Measurements from ENCODE around the gene TRIP11. TPM values are rescaled to one million over a fixed set of nuclear protein-coding genes. Genes with fewer than 3 reads are reported as not detected.

Gene TRIP11
- total RNA-seq, 1 experiment from 2014 or later = 43.4 TPM

GRCh38 chr14:92010644-92011043, 29.2 kb downstream of the TRIP11 start:
- no TSS peak for BruUV-seq (replicated peaks)
- Histone ChIP-seq H3K27me3 (replicated peaks; ENCODE audit: control insufficient read depth, insufficient read depth, low read length) (no peaks in the 10 kb centered on the region), H3K36me3 (ENCODE audit: control insufficient read depth, insufficient read depth, low read length) (no peaks in the 10 kb centered on the region; the same call in 1 of the 2 replicates), H3K4me3 (ENCODE audit: low read depth, low read length) (no peak overlapping the region), H3K4me1 (no peaks in the 10 kb centered on the region), H3K9me3 (no peaks in the 10 kb centered on the region)
- intact Hi-C loops (cut with micrococcal nuclease; ENCODE audit: unreplicated experiment) = no loop called here
- Mint-ChIP-seq H3K4me1 (ENCODE audit: low read depth, unreplicated experiment) (no peaks in the 10 kb centered on the region), H3K4me3 (ENCODE audit: unreplicated experiment) (no peak overlapping the region), H3K9me3 (ENCODE audit: unreplicated experiment) (no peaks in the 10 kb centered on the region), H3K27ac (ENCODE audit: unreplicated experiment) (no peak overlapping the region), H3K27me3 (ENCODE audit: insufficient read depth, unreplicated experiment) (no peaks in the 10 kb centered on the region), H3K36me3 (ENCODE audit: insufficient read depth, unreplicated experiment) (peaks cover 30% of the 10 kb centered on the region)
- no peak for DNase-seq
- TF ChIP-seq, protein P1, sequence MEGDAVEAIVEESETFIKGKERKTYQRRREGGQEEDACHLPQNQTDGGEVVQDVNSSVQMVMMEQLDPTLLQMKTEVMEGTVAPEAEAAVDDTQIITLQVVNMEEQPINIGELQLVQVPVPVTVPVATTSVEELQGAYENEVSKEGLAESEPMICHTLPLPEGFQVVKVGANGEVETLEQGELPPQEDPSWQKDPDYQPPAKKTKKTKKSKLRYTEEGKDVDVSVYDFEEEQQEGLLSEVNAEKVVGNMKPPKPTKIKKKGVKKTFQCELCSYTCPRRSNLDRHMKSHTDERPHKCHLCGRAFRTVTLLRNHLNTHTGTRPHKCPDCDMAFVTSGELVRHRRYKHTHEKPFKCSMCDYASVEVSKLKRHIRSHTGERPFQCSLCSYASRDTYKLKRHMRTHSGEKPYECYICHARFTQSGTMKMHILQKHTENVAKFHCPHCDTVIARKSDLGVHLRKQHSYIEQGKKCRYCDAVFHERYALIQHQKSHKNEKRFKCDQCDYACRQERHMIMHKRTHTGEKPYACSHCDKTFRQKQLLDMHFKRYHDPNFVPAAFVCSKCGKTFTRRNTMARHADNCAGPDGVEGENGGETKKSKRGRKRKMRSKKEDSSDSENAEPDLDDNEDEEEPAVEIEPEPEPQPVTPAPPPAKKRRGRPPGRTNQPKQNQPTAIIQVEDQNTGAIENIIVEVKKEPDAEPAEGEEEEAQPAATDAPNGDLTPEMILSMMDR (IDR thresholded peaks at IDR 0.05; ENCODE audit: insufficient read depth in 1 of 2, low read depth in 1 of 2, low read length in 1 of 2, severe bottlenecking in 1 of 2, unreplicated experiment in 1 of 2) = no peak
- ChIA-PET CTCF (no interaction called here), POLR2A (interaction anchor here (0.6 kb wide), 1 partner anchor 41 kb away, joined by 3 read pairs; no protein-coding TSS in a partner anchor)

DNA sequence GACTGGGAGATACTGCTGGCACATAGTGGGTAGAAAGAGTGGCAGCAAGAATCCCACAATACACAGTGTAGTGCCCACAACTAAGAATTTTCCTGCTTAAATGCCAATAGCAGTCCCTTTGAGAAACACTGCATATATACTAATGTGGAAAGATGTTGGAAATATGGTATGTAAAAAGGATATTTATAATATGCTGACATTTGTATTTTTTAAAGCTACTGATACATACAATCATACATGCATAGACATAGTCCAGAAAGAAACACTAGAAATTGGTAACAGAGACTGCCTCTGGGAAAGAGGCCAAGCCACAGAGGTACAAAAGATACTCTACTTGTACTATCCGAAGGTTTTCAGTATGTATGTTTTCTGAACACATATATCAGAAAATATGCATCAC, 30.3 kb downstream of the TRIP11 start:
- no peak for DNase-seq
- Mint-ChIP-seq H3K27ac (ENCODE audit: unreplicated experiment) (no peak overlapping the region), H3K9me3 (ENCODE audit: unreplicated experiment) (no peaks in the 10 kb centered on the region), H3K4me1 (ENCODE audit: low read depth, unreplicated experiment) (no peaks in the 10 kb centered on the region), H3K4me3 (ENCODE audit: unreplicated experiment) (no peak overlapping the region), H3K27me3 (ENCODE audit: insufficient read depth, unreplicated experiment) (no peaks in the 10 kb centered on the region), H3K36me3 (ENCODE audit: insufficient read depth, unreplicated experiment) (peaks cover 32% of the 10 kb centered on the region)
- TF ChIP-seq, protein P1 (IDR thresholded peaks at IDR 0.05; ENCODE audit: insufficient read depth in 1 of 2, low read depth in 1 of 2, low read length in 1 of 2, severe bottlenecking in 1 of 2, unreplicated experiment in 1 of 2) = no peak
- ChIA-PET POLR2A (no interaction called here), CTCF (no interaction called here)
- Histone ChIP-seq H3K4me3 (ENCODE audit: low read depth, low read length) (no peak overlapping the region), H3K36me3 (ENCODE audit: control insufficient read depth, insufficient read depth, low read length) (no peaks in the 10 kb centered on the region; the same call in 1 of the 2 replicates), H3K4me1 (no peaks in the 10 kb centered on the region), H3K9me3 (no peaks in the 10 kb centered on the region), H3K27me3 (replicated peaks; ENCODE audit: control insufficient read depth, insufficient read depth, low read length) (no peaks in the 10 kb centered on the region)
- BruUV-seq (replicated peaks) = no TSS peak
- intact Hi-C loops (cut with micrococcal nuclease; ENCODE audit: unreplicated experiment) = no loop called here

DNA sequence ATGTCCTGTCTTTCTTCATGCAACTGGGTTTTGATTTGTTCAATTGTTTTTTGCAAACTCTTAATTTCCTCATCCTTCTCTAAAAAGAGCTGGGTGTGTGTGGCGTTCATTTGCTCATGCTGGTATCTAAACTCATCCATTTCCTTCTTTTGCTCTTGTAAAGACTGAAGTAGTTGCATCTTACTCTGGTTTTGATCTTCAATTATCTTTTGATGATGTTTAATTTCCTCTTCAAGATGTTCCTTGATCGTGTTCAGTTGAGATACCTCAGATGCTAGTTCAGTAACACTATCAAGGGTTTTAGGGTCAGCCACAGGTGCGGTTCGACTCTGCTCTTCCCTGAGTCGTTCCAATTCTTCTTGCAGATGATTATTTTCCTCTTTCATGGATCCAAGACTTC, 34.8 kb downstream of the TRIP11 start:
- H3K4me3 ChIP-seq (ENCODE audit: low read depth, low read length) = no peak overlapping the region
- TF ChIP-seq, protein P1 (IDR thresholded peaks at IDR 0.05; ENCODE audit: insufficient read depth in 1 of 2, low read depth in 1 of 2, low read length in 1 of 2, severe bottlenecking in 1 of 2, unreplicated experiment in 1 of 2) = no peak
- Mint-ChIP-seq H3K9me3 (ENCODE audit: unreplicated experiment) (no peaks in the 10 kb centered on the region), H3K27me3 (ENCODE audit: insufficient read depth, unreplicated experiment) (no peaks in the 10 kb centered on the region), H3K4me3 (ENCODE audit: unreplicated experiment) (no peak overlapping the region), H3K36me3 (ENCODE audit: insufficient read depth, unreplicated experiment) (peaks cover 37% of the 10 kb centered on the region), H3K27ac (ENCODE audit: unreplicated experiment) (no peak overlapping the region), H3K4me1 (ENCODE audit: low read depth, unreplicated experiment) (no peaks in the 10 kb centered on the region)
- no peaks in the 10 kb centered on the region for H3K36me3 ChIP-seq (ENCODE audit: control insufficient read depth, insufficient read depth, low read length)
- TSS peak; percentile 30 for BruUV-seq (replicated peaks)
- CTCF ChIA-PET = no interaction called here
- intact Hi-C loops (cut with micrococcal nuclease; ENCODE audit: unreplicated experiment) = no loop called here
- POLR2A ChIA-PET = no interaction called here
- H3K4me1 ChIP-seq = no peaks in the 10 kb centered on the region
- DNase-seq = no peak
- no peaks in the 10 kb centered on the region for H3K27me3 ChIP-seq (replicated peaks; ENCODE audit: control insufficient read depth, insufficient read depth, low read length)
- H3K9me3 ChIP-seq = no peaks in the 10 kb centered on the region
